SIG-M5 (cell line): ENCODE data around the gene KRTAP10-6.
"Not testable (repeated sequence)": the region's sequence is repeated elsewhere in the genome, so short reads cannot be mapped to it uniquely, and the experiment has no call there.

Source experiments
- DNase-seq: peaks from one replicate; lab custom pipeline; 2025; lab: John Stamatoyannopoulos, UW

Gene KRTAP10-6

GRCh38 chr21:44578371-44579055, 13.8 kb downstream of the KRTAP10-6 start:
- no peak for DNase-seq

- DNase-seq: no peak
Observed at GRCh38 chr21:44576025-44576420, 16.3 kb downstream of the KRTAP10-6 start.

- no peak for DNase-seq
Observed at GRCh38 chr21:44575307-44576024, 16.8 kb downstream of the KRTAP10-6 start.

GRCh38 chr21:44574457-44575306, 17.6 kb downstream of the KRTAP10-6 start:
- no peak for DNase-seq

- DNase-seq: not testable (repeated sequence)
Observed at GRCh38 chr21:44573630-44574456, 18.5 kb downstream of the KRTAP10-6 start, which contains the start of gene KRTAP10-4. Gene KRTAP10-4 (plus strand): TSS chr21:44573729. CDS start chr21:44573759, 30 bp downstream.

- no peak for DNase-seq
Observed at GRCh38 chr21:44572959-44573583, 19.2 kb downstream of the KRTAP10-6 start.

GRCh38 chr21:44571844-44572782, 20.2 kb downstream of the KRTAP10-6 start:
- no peak for DNase-seq

- DNase-seq: no peak
Observed at GRCh38 chr21:44571296-44571695, 21.0 kb downstream of the KRTAP10-6 start.

- DNase-seq: no peak
Observed at GRCh38 chr21:44569861-44570517, 22.3 kb downstream of the KRTAP10-6 start.

GRCh38 chr21:44568667-44569556, 23.4 kb downstream of the KRTAP10-6 start:
- DNase-seq: no peak

- DNase-seq: no peak
Observed at GRCh38 chr21:44568261-44568660, 24.0 kb downstream of the KRTAP10-6 start.

GRCh38 chr21:44567481-44568171, 24.7 kb downstream of the KRTAP10-6 start:
- no peak for DNase-seq

- DNase-seq: peak; percentile 73
Observed at GRCh38 chr21:44566403-44566802, 25.9 kb downstream of the KRTAP10-6 start.

GRCh38 chr21:44564886-44565598, 27.3 kb downstream of the KRTAP10-6 start:
- no peak for DNase-seq

- no peak for DNase-seq
Observed at GRCh38 chr21:44564099-44564498, 28.2 kb downstream of the KRTAP10-6 start.

- no peak for DNase-seq
Observed at GRCh38 chr21:44558695-44559094, 33.6 kb downstream of the KRTAP10-6 start, which contains the start of gene KRTAP10-3. Gene KRTAP10-3 (minus strand): TSS chr21:44558795. CDS start chr21:44558715, 80 bp downstream.

- not testable (repeated sequence) for DNase-seq
Observed at GRCh38 chr21:44558329-44558675, 34.0 kb downstream of the KRTAP10-6 start.
